Peyer's patch (tissue), 4 donors: ENCODE measurements around the gene MLH1. TPM values are rescaled to one million over a fixed set of nuclear protein-coding genes. Genes with fewer than 3 reads are reported as not detected.

Experiments used
- DNase-seq, 3 donors: peaks; one replicate each; pipeline ENCODE4 v3.0.0-alpha.2; 2017 to 2019
- H3K27ac ChIP-seq, 4 donors: fragments of 200-600 bp; sonication (generic); one replicate each; pipeline ENCODE4 v1.5.1; 2016 to 2019
- H3K27me3 ChIP-seq, 2 donors: fragments of 200-600 bp; sonication (generic); one replicate each; pipeline ENCODE4 v1.5.1; 2019
- H3K36me3 ChIP-seq, 3 donors: fragments of 200-600 bp; sonication (generic); one replicate each; pipeline ENCODE4 v1.5.1; 2016 to 2019
- H3K4me1 ChIP-seq, 4 donors: fragments of 200-600 bp; sonication (generic); one replicate each; pipeline ENCODE4 v1.5.1; 2016 to 2019
- H3K4me3 ChIP-seq, 4 donors: fragments of 200-600 bp; sonication (generic); 1 replicate in 3 of 4; 2 replicates in 1 of 4; pipeline ENCODE4 v1.5.1; 2016 to 2019; ENCODE audit warnings: mild to moderate bottlenecking in 1 of 4
- H3K9me3 ChIP-seq, 4 donors: fragments of 200-600 bp; sonication (generic); one replicate each; pipeline ENCODE4 v1.5.1; 2016 to 2019; ENCODE audit warnings: mild to moderate bottlenecking in 1 of 4
- CTCF ChIP-seq, 6 experiments: fragments of 450-650 bp in 4 of 6; fragments of 200-600 bp in 2 of 6; sonication (generic) in 1 of 6; IDR thresholded peaks; one replicate each; pipeline ENCODE4 v1.5.1; 2017 to 2019; ENCODE audit warnings: antibody characterized with exemption in 6 of 6, mild to moderate bottlenecking in 3 of 6, moderate library complexity in 1 of 6
- POLR2A ChIP-seq, 2 donors: fragments of 450-650 bp; IDR thresholded peaks; one replicate each; pipeline ENCODE4 v1.5.1; 2017; ENCODE audit warnings: antibody characterized with exemption in 2 of 2, mild to moderate bottlenecking in 2 of 2, moderate library complexity in 2 of 2
- total RNA-seq, 4 donors: library from RNA; depleted of rRNA; stranded (reverse); fragments of >200 nt; gene quantifications; one replicate each; pipeline ENCODE4 v1.1.0, GENCODE V29; 2016

MLH1 gene
- total RNA-seq, 4 donors from 2014 or later, result 21.4 to 149 (median 27.4) TPM

GRCh38 chr3:36991923-36992805 lies 1.2 kb upstream of the MLH1 start:
- H3K27ac ChIP-seq, result peak overlapping the region; percentile 95 to 100 (median 98)
- peak in 1 of 3 donors; percentile 51 for DNase-seq

GRCh38 chr3:36992806-36993325 lies 452 bp upstream of the MLH1 start, which contains the start of gene EPM2AIP1:
EPM2AIP1 (minus strand) TSS chr3:36993131; CDS start chr3:36993077, 54 bp downstream.
- TF ChIP-seq POLR2A (IDR thresholded peaks at IDR 0.05) (peak; percentile 67 to 95), CTCF (IDR thresholded peaks at IDR 0.05) (peak in 4 of 6 experiments; percentile 23 to 54 (median 50))
- no peaks in the 10 kb centered on the region for H3K27me3 ChIP-seq
- DNase-seq, result peak in 1 of 3 donors; percentile 94
- H3K9me3 ChIP-seq, result no peaks in the 10 kb centered on the region
- H3K27ac ChIP-seq, result peak within 1 kb of the TSS; percentile 95 to 100 (median 98)
- H3K4me1 ChIP-seq, result peaks cover 0 to 47% (median 18%) of the 10 kb centered on the region in 4 donors
- H3K36me3 ChIP-seq, result peaks cover 0 to 27% (median 0%) of the 10 kb centered on the region in 3 donors
- H3K4me3 ChIP-seq, result peak within 1 kb of the TSS; percentile 64 to 81 (median 74)

More at GRCh38 chr3:36991923-36992805, 1.2 kb upstream of the MLH1 start:
- peaks cover 0 to 49% (median 19%) of the 10 kb centered on the region in 4 donors for H3K4me1 ChIP-seq
- TF ChIP-seq CTCF (IDR thresholded peaks at IDR 0.05) (no peak), POLR2A (IDR thresholded peaks at IDR 0.05) (no peak)
- no peaks in the 10 kb centered on the region for H3K9me3 ChIP-seq
- no peaks in the 10 kb centered on the region for H3K27me3 ChIP-seq
- H3K36me3 ChIP-seq, result peaks cover 0 to 20% (median 0%) of the 10 kb centered on the region in 3 donors
- H3K4me3 ChIP-seq, result peak overlapping the region; percentile 64 to 81 (median 74)

- Histone ChIP-seq H3K36me3 (peaks cover 0 to 90% (median 0%) of the 10 kb centered on the region in 3 donors), H3K4me1 (no peaks in the 10 kb centered on the region), H3K4me3 (no peak overlapping the region), H3K27me3 (no peaks in the 10 kb centered on the region), H3K9me3 (no peaks in the 10 kb centered on the region), H3K27ac (no peak overlapping the region)
- no peak for TF ChIP-seq POLR2A (IDR thresholded peaks at IDR 0.05)
- TF ChIP-seq CTCF (IDR thresholded peaks at IDR 0.05), result no peak
- no peak for DNase-seq
These were observed 21.3 kb downstream of the MLH1 start for GRCh38 chr3:37014620-37015019.

- H3K9me3 ChIP-seq, result no peaks in the 10 kb centered on the region
- H3K4me1 ChIP-seq, result no peaks in the 10 kb centered on the region
- no peak for DNase-seq
- no peak overlapping the region for H3K27ac ChIP-seq
- no peak overlapping the region for H3K4me3 ChIP-seq
- peaks cover 0 to 93% (median 0%) of the 10 kb centered on the region in 3 donors for H3K36me3 ChIP-seq
- H3K27me3 ChIP-seq, result no peaks in the 10 kb centered on the region
- TF ChIP-seq CTCF (IDR thresholded peaks at IDR 0.05) (no peak), POLR2A (IDR thresholded peaks at IDR 0.05) (no peak)
These were observed 22.3 kb downstream of the MLH1 start for GRCh38 chr3:37015642-37016041.

DNA sequence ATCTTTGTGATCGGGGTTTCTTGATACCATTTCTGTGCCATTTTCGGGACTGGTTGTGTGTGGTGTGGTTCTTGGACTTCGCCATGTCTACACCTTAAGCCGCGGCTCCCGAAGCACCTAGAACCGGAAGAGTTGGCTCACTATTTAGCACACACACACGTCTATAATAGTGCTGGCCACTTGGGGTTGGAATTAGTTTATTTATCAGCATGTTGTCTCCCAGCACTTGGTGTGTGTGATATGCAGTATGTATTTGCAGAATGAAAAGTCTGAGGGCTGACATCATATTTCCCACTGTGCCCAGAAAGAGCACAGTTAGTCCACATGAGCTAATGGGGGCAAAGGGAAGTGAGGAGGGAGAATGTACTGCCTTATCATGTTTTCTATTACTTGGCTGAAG lies 23.6 kb downstream of the MLH1 start:
- Histone ChIP-seq H3K27me3 (no peaks in the 10 kb centered on the region), H3K36me3 (peaks cover 0 to 93% (median 0%) of the 10 kb centered on the region in 3 donors)
- TF ChIP-seq CTCF (IDR thresholded peaks at IDR 0.05), result no peak
- TF ChIP-seq POLR2A (IDR thresholded peaks at IDR 0.05), result no peak

More for the DNA sequence above, 23.6 kb downstream of the MLH1 start:
- Histone ChIP-seq H3K27ac (no peak overlapping the region), H3K4me1 (no peaks in the 10 kb centered on the region), H3K9me3 (no peaks in the 10 kb centered on the region), H3K4me3 (no peak overlapping the region)
- DNase-seq, result no peak
